NCI-H146 treated with DMSO at 0.1 percent for 48 hours (cell line): ENCODE data around the gene GDPD2.

Experiments
- DNase-seq: peaks from one replicate; lab custom pipeline; 2025; ENCODE audit not compliant: unreplicated experiment; lab: John Stamatoyannopoulos, UW

The GDPD2 gene

DNA sequence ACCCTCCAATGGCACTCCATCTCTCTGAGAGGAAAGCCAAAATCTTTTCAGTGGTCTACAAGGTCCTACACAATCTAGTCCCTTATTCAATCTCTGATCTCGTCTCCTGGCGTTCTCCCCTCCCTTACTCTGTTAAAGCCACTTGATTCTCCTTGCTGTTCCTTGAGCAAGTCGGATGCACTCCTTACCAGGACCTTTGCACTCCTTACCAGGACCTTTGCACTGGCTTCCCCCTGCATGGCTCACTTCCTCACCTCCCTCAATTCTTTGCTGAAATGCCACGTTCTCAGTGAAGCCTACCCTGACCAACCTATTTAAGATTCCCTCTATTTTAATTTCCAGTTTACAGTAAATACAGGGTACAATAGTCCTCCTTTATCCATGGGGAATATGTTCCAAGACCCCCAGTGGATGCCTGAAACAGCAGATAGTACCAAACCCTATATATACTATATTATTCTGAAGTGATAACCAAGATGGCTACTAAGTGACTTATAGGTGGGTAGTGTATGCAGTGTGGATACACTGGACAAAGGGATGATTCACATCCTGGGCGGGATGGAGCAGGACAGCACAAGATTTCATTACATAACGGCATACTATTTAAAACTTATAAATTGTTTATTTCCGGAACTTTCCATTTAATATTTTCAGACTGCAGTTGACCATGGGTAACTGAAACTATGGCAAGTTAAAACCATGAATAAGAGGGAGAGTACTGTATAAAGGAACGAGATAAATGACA, 15.0 kb downstream of the GDPD2 start:
- no peak for DNase-seq

DNA sequence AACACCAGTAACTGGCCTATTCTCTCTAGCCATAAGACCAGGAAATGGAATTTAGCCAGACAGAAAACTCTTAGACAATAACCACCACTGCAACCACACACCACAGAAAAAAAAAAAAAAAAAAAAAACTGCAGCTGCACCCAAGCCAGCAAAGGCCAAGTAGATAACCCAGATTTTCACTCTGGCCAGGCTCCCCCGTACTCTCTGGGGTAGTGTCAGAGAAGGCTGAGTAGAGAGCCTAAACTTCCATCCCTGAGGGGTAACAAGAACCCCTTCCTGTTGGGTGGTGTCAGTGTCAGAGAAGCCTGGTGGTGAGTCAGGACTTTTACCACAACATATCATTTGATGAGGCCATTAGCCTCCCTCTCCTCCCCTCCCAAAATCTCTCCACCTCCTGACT, 15.9 kb downstream of the GDPD2 start:
- no peak for DNase-seq

DNA sequence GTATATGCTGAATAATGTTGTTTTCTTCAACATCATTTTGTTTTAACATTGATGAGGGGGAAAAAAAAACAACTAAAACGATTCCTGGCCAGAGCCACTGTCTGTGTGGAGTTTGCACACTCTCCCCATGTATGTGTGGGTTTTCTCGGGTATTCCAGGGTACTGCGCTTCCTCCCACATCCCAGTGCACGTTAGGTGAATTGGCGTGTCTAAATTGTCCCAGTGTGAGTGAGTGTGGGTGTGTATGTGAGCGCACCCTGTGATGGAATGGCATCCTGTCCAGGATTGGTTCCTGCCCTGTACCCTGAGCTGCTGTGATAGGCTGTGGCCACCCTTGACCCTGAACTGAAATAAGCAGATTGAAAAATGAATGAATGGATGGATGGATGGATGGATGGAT, 19.1 kb downstream of the GDPD2 start:
- no peak for DNase-seq

DNA sequence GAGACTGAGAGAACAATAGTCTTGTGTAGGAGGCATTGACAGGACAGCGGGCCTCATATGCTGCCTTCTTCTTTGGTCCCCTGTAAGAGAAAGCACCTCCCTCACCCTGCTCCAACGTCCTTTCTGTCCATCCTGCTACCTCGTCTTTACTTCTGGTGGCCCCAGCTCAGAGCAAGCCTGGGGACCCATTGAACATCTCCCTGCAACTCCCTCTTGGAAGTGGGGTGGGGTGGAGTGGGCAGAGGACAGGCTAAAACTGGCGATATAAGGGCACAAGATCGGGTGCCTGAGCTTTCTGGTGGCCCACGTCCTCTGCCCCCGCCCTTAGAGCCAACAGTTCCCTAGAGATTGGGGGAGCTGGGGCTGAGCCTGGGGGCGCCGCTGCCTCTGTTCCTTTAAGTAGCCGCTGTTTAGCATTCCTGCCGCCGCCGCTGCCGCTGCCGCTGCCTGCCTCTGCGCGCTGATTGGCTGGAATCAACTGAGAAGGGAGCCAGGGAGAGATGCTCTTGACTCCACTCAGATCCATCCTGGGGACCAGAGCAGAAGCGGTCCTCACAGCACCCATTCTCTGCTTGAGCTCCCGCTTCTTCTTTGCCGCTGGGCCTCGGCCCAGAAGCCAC, 21.3 kb downstream of the GDPD2 start, which contains the start of gene DLG3:
Gene DLG3, plus strand, starts transcription at position 510 of the 620 bp plus-strand sequence. CDS start 367 bp downstream, outside the sequence.
- peak; percentile 41 for DNase-seq

DNA sequence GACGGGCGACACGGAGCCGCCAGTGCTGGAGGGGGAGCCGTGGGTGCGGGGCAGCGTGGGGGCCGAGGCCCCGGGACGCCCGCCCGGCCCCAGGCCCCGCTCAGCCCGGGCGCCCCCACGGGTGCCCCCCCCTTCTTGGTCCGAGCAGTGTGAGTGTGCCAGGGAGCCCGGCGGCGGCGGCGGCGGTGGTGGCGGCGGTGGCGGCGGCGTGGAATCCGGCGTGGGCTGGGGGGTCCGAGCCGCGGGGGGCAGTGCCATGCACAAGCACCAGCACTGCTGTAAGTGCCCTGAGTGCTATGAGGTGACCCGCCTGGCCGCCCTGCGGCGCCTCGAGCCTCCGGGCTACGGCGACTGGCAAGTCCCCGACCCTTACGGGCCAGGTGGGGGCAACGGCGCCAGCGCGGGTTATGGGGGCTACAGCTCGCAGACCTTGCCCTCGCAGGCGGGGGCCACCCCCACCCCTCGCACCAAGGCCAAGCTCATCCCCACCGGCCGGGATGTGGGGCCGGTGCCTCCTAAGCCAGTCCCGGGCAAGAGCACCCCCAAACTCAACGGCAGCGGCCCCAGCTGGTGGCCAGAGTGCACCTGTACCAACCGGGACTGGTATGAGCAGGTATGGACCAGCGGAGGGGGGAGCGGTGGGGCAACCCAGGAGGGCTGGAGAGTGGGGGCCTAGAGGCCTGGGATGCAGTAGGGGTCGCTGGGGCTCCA, 22.0 kb downstream of the GDPD2 start:
- no peak for DNase-seq

DNA sequence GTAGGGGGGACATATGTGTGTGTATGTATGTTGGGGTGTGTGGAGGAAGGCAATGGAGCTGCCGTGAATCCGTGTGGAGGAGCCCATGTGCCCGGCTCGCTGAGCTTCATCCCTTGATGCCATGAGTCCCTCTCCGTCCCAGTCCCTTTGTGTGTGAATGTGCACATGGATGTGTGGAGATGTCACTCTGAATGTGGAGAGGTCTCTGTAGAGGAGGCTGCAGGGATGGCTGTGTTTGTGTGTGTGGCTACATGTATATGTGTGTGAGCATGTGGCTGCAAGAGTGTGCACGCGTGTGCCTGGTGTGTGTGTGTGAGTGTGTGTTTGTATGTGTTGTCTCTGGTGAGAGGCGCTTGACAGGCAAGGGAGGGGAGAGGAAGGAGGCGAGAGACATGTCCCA, 22.8 kb downstream of the GDPD2 start:
- DNase-seq: no peak

DNA sequence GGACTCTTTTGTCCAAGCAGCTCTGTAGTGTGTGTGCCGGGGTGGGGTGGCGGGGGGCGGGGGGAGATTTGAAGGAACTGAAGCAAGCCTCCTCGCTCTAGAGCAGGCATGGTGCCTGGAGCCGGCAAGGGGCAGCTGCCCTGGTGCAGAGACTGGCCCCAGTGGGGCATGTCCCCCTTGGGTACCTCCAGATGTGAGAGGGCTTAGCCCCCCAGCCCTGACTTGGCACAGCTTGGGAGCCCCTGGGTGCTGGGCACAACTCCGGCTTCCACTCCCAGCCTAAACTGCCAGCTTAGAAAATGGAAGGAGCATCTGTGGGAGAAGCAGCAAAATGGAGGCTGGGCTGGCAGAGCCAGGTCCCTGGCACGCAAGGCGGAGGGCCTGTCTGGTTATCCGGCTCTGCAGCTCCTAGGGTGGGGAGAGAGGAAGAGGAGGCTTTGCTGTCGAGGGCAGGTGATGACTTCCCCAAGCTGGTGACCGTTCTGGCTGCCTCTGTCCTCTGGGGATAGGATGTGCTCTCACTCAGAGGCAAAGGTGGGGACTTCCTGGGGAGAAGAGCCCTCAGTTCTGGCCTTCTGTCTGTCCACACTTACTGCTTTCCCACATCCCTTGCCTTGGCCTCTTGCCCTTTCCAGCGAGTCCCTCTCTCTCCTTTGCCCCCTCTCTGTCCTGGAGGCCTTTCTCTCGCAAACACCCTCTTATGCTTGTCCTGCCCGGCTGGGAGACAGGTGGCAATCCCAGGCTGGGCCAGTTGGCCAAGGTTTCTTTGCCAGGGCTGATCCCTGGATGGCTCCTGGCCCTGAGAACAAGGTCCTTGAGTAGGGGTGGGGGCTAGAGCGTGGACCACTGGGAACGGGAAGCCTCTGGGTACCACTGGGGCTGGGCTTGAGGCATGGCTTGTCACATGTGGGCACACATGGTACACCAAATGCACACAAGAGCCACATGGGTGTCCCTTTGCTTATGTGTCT, 23.6 kb downstream of the GDPD2 start:
- DNase-seq: no peak

DNA sequence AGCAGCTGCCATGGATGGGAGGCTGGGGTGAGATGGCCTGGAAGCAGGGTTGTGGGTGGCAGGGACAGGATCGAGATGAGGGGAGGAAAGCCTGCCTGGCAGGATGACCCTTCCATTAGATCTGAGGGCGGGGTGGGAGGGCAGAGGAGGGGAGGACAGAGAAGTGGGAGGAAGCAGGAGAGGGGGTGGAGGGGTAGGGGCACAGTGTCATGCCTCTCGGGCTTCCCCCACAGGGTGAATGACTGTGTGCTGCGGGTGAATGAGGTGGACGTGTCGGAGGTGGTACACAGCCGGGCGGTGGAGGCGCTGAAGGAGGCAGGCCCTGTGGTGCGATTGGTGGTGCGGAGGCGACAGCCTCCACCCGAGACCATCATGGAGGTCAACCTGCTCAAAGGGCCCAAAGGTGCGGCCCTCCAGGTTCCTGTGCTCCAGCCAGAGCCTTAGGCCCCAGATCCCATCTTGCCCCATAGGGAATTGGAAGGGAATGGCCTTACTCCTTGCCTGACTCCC, 26.4 kb downstream of the GDPD2 start:
- no peak for DNase-seq

DNA sequence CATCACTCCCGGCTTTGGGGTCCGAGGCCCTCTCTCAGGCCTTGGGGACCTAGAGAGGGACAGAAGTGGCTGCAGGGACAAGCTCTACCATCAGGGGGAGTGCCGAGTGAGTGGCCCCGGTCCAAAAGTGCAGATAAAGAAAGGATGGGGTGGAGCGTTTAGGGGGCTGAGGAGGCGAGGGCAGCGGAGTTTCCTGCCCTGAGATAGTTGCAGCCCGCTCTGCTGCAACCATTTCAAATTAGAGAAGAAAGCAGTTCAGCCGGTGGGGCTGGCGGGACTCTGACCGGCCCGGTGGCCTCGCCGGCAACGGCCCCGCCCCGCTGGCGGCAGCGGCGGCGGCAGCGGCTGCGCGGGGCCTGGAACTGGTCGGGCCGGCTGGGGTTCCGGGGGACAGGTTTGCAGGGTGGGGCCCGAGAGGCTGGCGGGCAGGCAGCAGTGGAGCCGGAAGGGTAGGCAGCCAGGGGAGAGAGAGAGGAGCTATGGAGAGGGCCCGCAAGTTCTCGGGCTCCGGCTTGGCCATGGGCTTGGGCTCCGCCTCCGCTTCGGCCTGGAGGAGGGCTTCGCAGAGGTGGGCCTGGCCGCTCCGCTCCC, 29.1 kb downstream of the GDPD2 start:
- DNase-seq: peak; percentile 12

DNA sequence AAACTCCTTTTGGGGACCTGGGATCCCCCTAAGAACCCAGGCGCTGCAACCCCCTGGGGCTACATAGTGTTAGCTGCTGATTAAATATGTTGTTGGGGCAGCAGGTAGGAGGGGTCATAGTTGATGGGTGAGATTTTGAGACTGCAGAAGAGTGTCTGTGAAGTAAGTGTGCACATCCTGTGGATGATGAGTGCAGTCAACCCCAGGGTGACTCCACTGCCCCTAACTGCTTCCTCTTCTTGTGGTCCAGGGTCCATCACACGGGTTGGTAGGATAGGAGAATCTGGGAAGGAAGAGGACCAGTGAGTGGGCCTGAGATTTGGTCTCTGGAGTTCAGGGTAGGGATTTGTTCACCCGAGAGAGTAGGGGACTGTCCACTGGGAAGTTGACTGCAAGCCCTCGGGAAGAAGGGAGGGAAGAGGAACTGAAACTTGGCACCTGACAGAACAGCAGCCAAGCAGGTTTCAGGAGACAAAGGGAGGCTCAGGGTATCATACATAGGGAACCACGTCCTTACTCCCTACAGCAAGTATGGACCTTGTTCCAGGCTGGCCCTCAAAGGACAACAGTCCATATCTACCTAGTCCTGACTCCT, 30.0 kb downstream of the GDPD2 start:
- no peak for DNase-seq

DNA sequence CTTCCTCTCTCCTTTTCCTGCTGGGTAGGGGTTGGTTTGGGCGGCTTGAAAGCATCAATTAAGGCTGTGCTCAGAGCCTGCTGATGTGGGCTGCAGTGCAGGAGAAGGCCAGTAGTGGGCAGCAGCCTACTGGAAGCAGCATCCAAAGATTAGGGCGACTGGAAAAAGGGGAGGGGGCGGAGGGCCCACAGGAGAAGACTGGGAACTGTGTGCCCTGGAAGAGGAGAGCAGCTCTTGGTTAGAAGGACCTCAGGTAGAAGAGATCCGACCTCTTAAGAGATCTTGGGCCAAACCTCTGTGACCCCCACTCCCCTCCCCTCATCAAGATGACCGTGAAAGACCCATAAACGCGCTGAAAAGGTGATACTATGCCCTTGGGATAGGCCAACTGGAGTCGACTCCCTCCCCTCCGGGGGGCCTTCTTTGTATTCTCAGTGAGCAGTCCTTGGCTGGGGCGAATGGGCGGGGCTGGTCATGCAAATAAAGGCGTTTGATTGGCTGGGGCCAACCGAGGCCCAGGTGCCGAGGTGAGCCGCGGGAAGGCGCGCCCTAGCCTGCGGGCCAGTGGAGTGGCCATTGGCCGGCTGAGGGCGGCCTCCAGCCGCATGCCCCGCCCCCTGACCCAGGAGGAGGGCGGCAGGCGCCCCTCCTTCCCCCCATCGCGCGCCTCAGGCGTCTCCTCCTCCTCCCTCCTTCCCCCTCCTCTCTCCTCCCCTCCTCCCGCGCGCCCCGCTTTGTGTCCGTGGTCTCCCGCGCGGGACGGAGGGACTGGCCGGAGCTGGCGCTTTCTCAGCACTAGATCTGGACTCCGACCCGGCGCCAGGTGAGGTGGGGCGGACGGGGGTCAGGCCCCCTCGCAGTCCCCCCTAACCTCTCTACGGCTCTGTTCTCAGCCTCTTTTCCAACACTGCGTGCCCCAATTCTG, 31.6 kb downstream of the GDPD2 start:
- peak; percentile 91 for DNase-seq

DNA sequence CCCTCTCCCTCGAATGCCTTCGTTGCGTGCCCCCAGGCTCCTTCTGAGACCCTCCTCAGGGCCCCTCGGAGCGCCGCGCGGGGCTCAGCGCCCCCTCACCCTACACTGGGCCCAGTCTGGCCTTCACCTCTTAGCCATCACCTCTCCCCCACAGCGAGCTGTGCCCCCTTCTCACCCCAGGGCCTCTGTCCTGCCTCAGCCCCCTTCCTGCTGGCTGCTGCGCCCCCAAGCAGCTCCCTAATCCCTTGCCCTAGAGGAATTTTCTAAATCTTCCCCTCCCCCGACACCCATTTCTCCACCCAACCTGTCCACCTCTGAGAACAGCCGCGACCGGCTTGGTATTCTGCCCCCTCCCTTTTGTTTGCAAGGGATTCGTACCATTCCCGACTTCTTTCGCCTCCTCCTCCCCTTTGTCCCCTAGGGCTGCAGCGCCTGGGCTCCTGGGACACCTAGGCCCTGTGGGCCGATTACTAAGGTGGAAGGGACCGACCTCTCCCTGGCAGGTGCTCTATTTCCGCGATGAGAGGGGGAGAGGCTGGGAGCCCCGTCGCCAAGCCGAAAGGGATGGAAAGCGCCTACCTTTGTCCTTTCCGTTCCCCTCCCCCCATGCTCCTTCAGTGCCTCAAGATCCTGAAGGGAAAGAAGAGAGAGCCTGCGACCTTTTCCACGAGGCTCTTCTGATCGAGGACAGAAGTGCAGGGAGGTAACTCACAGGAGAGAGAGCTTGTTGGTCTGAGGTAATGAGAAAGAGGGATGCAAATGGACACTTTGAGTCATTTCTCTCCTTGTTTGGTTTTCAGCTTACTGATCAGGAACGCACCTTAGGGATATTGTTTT, 32.5 kb downstream of the GDPD2 start:
- DNase-seq: peak; percentile 38

DNA sequence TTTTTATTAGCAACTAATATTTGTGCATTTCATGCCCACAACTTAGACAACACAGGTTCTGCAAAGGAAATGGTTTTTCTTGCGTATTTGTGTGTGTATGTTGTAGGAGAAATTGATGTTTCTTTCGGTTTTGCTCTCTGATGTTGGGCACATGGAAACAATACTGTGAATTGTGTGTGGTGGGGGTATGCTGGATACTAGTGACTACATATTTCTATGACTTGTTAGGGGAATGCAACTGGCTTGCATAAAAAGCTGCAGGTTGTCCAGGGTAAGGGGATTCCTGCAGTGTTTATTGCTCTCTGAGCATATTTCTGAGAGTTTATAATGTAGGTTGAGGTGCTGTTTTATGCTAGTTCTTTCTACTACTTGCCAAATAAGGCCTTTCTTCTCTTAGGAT, 33.1 kb downstream of the GDPD2 start:
- no peak for DNase-seq

DNA sequence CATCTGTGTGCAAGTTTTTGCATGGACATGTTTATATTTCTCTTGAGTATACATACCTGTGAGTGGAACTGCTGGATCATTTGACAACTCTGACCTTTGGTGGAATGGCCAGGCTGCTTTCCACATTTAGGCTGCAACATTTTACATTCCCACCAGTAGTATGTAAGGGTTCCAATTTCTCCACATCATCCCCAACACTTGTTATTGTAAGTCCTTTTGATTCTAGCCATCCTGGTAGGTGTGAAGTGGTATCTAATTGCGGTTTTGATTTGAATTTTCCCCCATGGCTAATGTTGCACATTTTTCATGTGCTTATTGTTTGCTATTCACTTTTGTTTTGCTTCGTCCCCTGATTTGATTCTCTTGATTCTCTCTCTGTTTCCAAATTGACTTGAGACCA, 37.9 kb downstream of the GDPD2 start:
- DNase-seq: no peak

DNA sequence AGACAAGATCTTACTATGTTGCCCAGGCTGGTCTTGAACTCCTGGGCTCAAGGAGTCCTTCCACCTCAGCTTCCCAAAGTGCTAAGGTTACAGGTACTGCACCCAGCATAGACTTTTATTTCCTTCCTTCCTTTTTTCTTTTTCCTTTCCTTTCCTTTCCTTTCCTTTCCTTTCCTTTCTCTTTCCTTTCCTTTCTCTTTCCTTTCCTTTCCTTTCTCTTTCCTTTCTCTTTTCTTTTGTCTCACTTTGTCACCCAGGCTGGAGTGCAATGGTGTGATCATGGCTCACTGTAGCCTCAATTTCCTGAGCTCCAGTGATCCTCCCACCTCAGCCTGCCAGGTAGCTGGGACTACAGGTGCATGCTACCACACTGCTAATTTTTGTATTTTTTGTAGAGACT, 40.9 kb downstream of the GDPD2 start:
- no peak for DNase-seq

DNA sequence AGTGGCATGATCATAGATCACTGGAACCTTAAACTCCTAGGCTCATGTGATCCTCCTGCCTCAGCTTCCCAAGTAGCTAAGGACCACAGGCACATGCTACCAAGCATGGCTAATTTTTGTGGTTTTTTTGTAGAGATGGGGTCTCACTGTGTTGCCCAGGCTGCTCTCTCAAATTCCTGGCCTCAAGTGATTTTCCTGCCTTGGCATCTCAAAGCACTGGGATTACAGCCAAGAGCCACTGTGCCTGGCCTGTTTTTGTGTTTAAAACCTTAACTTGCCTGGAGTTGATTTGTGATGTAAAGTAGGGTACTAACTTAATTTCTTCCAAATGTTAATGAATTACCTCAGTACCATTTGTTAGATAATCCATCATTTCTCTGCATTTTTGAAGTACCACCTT, 43.9 kb downstream of the GDPD2 start:
- no peak for DNase-seq

DNA sequence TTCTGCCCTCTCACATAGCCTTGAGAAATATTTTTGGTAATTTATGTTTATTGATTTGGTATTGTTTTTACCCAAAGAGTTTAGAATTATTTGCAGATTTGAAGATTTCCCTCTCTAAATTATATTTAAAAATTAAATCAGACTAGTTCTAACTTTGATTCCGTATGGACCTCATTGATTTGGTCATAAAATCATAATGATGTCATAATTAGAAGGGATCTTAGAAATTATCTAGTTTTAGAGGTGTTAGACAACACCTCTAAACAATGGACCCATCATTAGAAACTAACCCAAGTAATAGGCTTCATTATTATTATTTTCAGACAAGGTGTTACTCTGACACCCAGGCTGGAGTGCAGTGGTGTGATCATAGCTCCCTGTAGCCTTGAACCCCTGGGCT, 45.6 kb downstream of the GDPD2 start:
- no peak for DNase-seq

DNA sequence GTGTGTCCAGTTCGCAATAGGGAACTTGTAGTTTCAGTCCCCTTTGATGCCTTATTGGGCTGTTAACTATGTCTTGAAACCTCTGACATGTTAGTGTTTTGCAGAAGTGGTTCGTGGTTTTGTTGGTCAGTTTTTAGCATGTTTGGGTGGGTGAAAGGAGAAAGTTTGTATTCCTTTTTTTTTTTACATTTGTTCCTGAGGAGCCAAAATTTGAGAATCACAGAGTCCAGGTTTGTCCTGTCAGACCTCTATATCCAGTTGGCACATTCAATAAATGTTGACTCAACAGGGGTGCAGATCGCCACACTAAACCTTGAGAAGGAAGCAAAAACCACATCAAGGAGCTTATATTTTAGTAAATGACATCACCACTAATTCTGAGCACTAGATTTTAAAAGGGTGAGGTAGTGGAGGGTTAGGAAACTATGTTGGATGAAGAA, 47.8 kb downstream of the GDPD2 start:
- no peak for DNase-seq
